ENCODE results near the gene IL3RA.

IL3RA gene

DNA sequence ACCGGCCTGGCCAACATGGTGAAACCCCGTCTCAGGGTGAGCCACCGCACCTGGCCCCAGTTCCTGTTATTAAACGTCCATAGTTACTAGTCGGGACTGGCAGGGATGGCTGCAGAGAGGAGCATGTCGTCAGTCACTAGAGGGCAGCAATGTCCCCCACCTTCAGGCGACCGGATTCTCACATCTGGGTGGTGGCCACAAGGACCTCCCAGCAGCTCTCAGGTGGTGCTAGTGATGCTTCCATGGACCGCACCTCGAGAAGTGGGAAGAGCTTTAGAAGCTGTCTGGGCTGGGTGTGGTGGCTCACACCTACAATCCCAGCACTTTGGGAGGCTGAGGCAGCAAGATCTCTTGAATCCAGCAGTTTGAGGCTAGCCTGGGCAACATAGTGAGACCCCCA, 13.3 kb upstream of the IL3RA start:
- TF ChIP-seq, protein P1, sequence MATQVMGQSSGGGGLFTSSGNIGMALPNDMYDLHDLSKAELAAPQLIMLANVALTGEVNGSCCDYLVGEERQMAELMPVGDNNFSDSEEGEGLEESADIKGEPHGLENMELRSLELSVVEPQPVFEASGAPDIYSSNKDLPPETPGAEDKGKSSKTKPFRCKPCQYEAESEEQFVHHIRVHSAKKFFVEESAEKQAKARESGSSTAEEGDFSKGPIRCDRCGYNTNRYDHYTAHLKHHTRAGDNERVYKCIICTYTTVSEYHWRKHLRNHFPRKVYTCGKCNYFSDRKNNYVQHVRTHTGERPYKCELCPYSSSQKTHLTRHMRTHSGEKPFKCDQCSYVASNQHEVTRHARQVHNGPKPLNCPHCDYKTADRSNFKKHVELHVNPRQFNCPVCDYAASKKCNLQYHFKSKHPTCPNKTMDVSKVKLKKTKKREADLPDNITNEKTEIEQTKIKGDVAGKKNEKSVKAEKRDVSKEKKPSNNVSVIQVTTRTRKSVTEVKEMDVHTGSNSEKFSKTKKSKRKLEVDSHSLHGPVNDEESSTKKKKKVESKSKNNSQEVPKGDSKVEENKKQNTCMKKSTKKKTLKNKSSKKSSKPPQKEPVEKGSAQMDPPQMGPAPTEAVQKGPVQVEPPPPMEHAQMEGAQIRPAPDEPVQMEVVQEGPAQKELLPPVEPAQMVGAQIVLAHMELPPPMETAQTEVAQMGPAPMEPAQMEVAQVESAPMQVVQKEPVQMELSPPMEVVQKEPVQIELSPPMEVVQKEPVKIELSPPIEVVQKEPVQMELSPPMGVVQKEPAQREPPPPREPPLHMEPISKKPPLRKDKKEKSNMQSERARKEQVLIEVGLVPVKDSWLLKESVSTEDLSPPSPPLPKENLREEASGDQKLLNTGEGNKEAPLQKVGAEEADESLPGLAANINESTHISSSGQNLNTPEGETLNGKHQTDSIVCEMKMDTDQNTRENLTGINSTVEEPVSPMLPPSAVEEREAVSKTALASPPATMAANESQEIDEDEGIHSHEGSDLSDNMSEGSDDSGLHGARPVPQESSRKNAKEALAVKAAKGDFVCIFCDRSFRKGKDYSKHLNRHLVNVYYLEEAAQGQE (IDR thresholded peaks at IDR 0.05; ENCODE audit: insufficient read depth in 1 of 2, low read depth in 2 of 2, low read length in 2 of 2): no peak
- no peak for TF ChIP-seq SIN3A (IDR thresholded peaks at IDR 0.05; ENCODE audit: borderline replicate concordance, insufficient read depth, low read length)
- no peak for TF ChIP-seq FOXP2 (optimal IDR thresholded peaks at IDR 0.05; ENCODE audit: borderline replicate concordance, extremely low read depth, extremely low read length, insufficient read depth)
- no peak for TF ChIP-seq POLR2AphosphoS5 (IDR thresholded peaks at IDR 0.05; ENCODE audit: low read depth, low read length)
- no peak for TF ChIP-seq TAF1 (IDR thresholded peaks at IDR 0.05; ENCODE audit: borderline replicate concordance, insufficient read depth, low read length)

- no peak for TF ChIP-seq SIN3A (IDR thresholded peaks at IDR 0.05; ENCODE audit: borderline replicate concordance, insufficient read depth, low read length)
- TF ChIP-seq, protein P1 (IDR thresholded peaks at IDR 0.05; ENCODE audit: insufficient read depth in 1 of 2, low read depth in 2 of 2, low read length in 2 of 2): no peak
- no peak for TF ChIP-seq FOXP2 (optimal IDR thresholded peaks at IDR 0.05; ENCODE audit: borderline replicate concordance, extremely low read depth, extremely low read length, insufficient read depth)
- no peak for TF ChIP-seq POLR2AphosphoS5 (IDR thresholded peaks at IDR 0.05; ENCODE audit: low read depth, low read length)
- no peak for TF ChIP-seq TAF1 (IDR thresholded peaks at IDR 0.05; ENCODE audit: borderline replicate concordance, insufficient read depth, low read length)
Measured at GRCh38 chrX:1325515-1326116, 11.0 kb upstream of the IL3RA start.

DNA sequence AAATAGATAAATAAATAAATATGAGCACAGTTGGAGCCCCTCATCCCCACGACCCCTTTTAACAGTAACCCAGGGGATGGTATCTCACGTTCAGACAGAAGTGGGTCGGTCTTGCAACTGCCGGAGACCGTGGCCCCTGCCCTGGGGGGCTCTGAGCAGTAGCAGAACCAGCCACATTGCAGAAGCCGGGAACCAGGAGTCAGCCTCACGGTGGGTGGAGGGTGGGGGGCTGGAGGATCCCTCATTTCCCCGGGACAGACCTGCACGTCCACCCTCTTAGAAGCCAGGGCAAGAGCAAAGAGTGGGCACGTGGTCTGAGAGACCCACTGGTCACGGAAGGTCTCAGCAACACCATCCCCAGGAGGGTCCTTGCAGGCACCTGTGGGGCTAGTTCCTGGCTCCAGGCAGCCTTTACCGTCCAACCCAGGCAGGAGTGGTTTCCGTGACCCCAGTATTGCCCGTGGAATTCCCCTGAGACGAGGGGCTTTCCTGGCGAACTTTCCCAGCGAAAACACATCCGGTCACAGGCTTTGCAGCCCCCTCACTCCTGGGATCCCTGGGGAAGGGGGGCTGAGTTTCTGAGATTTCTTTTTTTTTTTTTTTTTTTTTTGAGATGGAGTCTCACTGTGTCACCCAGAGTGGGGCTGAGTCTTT, 8.8 kb upstream of the IL3RA start:
- TF ChIP-seq POLR2AphosphoS5 (IDR thresholded peaks at IDR 0.05; ENCODE audit: low read depth, low read length) (no peak), TAF1 (IDR thresholded peaks at IDR 0.05; ENCODE audit: borderline replicate concordance, insufficient read depth, low read length) (no peak), FOXP2 (optimal IDR thresholded peaks at IDR 0.05; ENCODE audit: borderline replicate concordance, extremely low read depth, extremely low read length, insufficient read depth) (no peak), SIN3A (IDR thresholded peaks at IDR 0.05; ENCODE audit: borderline replicate concordance, insufficient read depth, low read length) (no peak)
- TF ChIP-seq, protein P1 (IDR thresholded peaks at IDR 0.05; ENCODE audit: insufficient read depth in 1 of 2, low read depth in 2 of 2, low read length in 2 of 2): no peak

DNA sequence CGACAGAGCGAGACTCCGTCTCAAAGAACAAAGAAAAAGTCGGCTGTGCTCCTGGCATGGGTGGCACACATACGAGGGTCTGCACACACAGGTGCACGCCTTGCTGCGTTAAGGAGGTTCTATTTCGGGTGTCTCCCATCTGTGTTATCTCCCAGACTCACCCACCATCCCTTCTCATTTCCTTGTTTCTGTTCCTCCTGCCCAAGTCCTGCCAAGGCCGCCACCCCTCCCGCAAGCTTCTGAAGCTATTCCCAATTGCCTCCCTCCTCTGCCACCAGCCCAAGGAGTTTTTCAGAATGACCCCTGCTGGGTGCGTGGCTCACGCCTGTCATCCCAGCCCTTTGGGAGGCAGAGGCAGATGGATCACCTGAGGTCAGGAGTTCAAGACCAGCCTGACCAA, 6.0 kb upstream of the IL3RA start:
- TF ChIP-seq SIN3A (IDR thresholded peaks at IDR 0.05; ENCODE audit: borderline replicate concordance, insufficient read depth, low read length): no peak
- TF ChIP-seq, protein P1 (IDR thresholded peaks at IDR 0.05; ENCODE audit: insufficient read depth in 1 of 2, low read depth in 2 of 2, low read length in 2 of 2): no peak
- no peak for TF ChIP-seq FOXP2 (optimal IDR thresholded peaks at IDR 0.05; ENCODE audit: borderline replicate concordance, extremely low read depth, extremely low read length, insufficient read depth)

Measured in PFSK-1 (cell line).